Measurements from ENCODE around the gene GPC1. TPM values are rescaled to one million over a fixed set of nuclear protein-coding genes. Genes with fewer than 3 reads are reported as not detected.

GPC1 gene
- total RNA-seq, 1 donor from 2014 or later: 89.9 TPM

DNA sequence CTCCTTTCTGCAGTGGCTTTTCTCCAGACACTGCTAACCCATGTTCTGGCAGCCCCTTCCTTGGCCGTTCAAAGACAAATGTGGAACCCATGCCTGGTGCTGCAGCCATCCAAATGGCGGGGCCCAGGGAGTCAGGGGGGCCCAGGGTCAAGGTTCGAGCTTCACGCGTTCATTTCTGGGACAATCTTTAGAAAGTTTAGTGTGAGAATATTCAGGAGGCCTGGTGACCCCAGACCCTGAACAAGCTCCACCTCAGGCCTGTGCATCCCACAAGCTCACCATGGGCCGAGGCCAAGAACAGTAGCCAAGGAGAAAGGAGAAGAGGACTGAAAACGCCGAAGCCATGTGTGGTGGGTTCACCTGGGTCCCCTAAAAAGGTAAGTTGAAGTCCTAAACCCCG, 67.9 kb downstream of the GPC1 start:
- DNase-seq (ENCODE audit: low read depth, low spot score): no peak
- no peaks in the 10 kb centered on the region for H3K4me1 Mint-ChIP-seq
- TF ChIP-seq, protein P1, sequence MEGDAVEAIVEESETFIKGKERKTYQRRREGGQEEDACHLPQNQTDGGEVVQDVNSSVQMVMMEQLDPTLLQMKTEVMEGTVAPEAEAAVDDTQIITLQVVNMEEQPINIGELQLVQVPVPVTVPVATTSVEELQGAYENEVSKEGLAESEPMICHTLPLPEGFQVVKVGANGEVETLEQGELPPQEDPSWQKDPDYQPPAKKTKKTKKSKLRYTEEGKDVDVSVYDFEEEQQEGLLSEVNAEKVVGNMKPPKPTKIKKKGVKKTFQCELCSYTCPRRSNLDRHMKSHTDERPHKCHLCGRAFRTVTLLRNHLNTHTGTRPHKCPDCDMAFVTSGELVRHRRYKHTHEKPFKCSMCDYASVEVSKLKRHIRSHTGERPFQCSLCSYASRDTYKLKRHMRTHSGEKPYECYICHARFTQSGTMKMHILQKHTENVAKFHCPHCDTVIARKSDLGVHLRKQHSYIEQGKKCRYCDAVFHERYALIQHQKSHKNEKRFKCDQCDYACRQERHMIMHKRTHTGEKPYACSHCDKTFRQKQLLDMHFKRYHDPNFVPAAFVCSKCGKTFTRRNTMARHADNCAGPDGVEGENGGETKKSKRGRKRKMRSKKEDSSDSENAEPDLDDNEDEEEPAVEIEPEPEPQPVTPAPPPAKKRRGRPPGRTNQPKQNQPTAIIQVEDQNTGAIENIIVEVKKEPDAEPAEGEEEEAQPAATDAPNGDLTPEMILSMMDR (conservative IDR thresholded peaks at IDR 0.05): no peak
- H3K4me3 Mint-ChIP-seq: no peak overlapping the region
- H3K27me3 Mint-ChIP-seq (ENCODE audit: low read depth): no peaks in the 10 kb centered on the region
- no peak overlapping the region for H3K27ac Mint-ChIP-seq (ENCODE audit: unreplicated experiment)
- H3K36me3 Mint-ChIP-seq (ENCODE audit: low read depth): no peaks in the 10 kb centered on the region
- no peaks in the 10 kb centered on the region for H3K9me3 Mint-ChIP-seq

- no peak overlapping the region for H3K4me3 Mint-ChIP-seq
- peaks cover 4% of the 10 kb centered on the region for H3K36me3 Mint-ChIP-seq (ENCODE audit: low read depth)
- TF ChIP-seq, protein P1 (conservative IDR thresholded peaks at IDR 0.05): no peak
- H3K27ac Mint-ChIP-seq (ENCODE audit: unreplicated experiment): no peak overlapping the region
- H3K27me3 Mint-ChIP-seq (ENCODE audit: low read depth): no peaks in the 10 kb centered on the region
- no peaks in the 10 kb centered on the region for H3K9me3 Mint-ChIP-seq
- no peak for DNase-seq (ENCODE audit: low read depth, low spot score)
- no peaks in the 10 kb centered on the region for H3K4me1 Mint-ChIP-seq
Measured at GRCh38 chr2:240503848-240504247, 68.4 kb downstream of the GPC1 start.

GRCh38 chr2:240505910-240506309, 70.4 kb downstream of the GPC1 start:
- Mint-ChIP-seq H3K4me3 (no peak overlapping the region), H3K27me3 (ENCODE audit: low read depth) (no peaks in the 10 kb centered on the region), H3K4me1 (no peaks in the 10 kb centered on the region), H3K36me3 (ENCODE audit: low read depth) (peaks cover 9% of the 10 kb centered on the region), H3K9me3 (no peaks in the 10 kb centered on the region), H3K27ac (ENCODE audit: unreplicated experiment) (no peak overlapping the region)
- TF ChIP-seq, protein P1 (conservative IDR thresholded peaks at IDR 0.05): no peak
- no peak for DNase-seq (ENCODE audit: low read depth, low spot score)

GRCh38 chr2:240506406-240507059, 71.1 kb downstream of the GPC1 start:
- Mint-ChIP-seq H3K27ac (ENCODE audit: unreplicated experiment) (no peak overlapping the region), H3K36me3 (ENCODE audit: low read depth) (peaks cover 9% of the 10 kb centered on the region), H3K4me3 (no peak overlapping the region), H3K27me3 (ENCODE audit: low read depth) (no peaks in the 10 kb centered on the region), H3K9me3 (no peaks in the 10 kb centered on the region), H3K4me1 (no peaks in the 10 kb centered on the region)
- no peak for DNase-seq (ENCODE audit: low read depth, low spot score)
- TF ChIP-seq, protein P1 (conservative IDR thresholded peaks at IDR 0.05): no peak

DNA sequence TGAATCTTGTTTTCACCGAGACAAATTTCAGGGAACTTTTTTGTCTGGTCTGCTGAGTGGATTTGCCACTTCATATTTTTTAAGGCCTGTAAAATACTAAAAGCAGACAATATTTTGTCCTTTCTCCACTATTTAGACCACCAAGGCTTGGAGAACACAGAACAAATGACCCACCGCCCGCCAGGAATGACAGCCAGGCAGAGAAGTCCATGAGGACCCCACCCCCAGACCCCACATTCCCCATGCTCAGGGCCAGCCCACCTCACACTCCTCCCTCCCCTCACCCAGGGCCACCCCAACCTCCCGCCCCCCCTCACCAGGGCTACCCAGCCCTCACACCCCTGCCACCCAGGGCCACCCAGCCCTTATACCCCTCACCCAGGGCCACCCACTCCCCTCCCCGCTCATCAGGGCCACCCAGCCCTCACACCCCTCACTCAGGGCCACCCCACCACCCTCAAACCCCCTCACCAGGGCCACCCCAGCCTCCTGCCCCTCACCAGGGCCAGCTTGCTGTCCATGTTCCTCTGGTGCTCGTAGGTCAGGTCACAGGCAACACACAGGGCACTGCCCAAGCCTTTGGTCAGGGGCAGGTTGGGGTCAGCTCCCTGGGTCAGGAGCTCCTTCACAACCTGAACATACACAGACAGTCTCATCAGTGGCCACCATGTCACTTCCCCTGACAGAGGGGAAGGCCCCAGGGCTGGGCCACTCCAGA, 71.8 kb downstream of the GPC1 start:
- Mint-ChIP-seq H3K9me3 (no peaks in the 10 kb centered on the region), H3K36me3 (ENCODE audit: low read depth) (peaks cover 9% of the 10 kb centered on the region), H3K27me3 (ENCODE audit: low read depth) (no peaks in the 10 kb centered on the region), H3K27ac (ENCODE audit: unreplicated experiment) (no peak overlapping the region), H3K4me1 (no peaks in the 10 kb centered on the region), H3K4me3 (no peak overlapping the region)
- DNase-seq (ENCODE audit: low read depth, low spot score): no peak
- TF ChIP-seq, protein P1 (conservative IDR thresholded peaks at IDR 0.05): no peak

Data from neural crest cell (in vitro differentiated cells).